Endothelial cell of hepatic sinusoid (primary cell): ENCODE measurements around the gene STRA8.

ENCODE experiments used
- in situ Hi-C: cut with HindIII; loops from 2 replicates; pipeline ENCODE4 v1.10.0; 2017; ENCODE audit warnings: low sequenced_read_pairs

Gene STRA8

GRCh38 chr7:135233570-135233969, at the start of gene STRA8:
Gene STRA8, plus strand, starts transcription at chr7:135233838. Its CDS starts 6,687 bp downstream, at chr7:135240525.
- in situ Hi-C loops = no loop called here

GRCh38 chr7:135184254-135184841, 49.3 kb upstream of the STRA8 start:
- in situ Hi-C loops = no loop called here

GRCh38 chr7:135185471-135186260, 48.0 kb upstream of the STRA8 start:
- in situ Hi-C loops = no loop called here

- in situ Hi-C loops = no loop called here
These were observed 47.4 kb upstream of the STRA8 start for GRCh38 chr7:135186261-135186540.

GRCh38 chr7:135186841-135187253, 46.8 kb upstream of the STRA8 start:
- in situ Hi-C loops = no loop called here

GRCh38 chr7:135188298-135188984, 45.2 kb upstream of the STRA8 start:
- in situ Hi-C loops = no loop called here

GRCh38 chr7:135189221-135189662, 44.4 kb upstream of the STRA8 start:
- in situ Hi-C loops = no loop called here

GRCh38 chr7:135189961-135190360, 43.7 kb upstream of the STRA8 start:
- in situ Hi-C loops = no loop called here

- in situ Hi-C loops = no loop called here
These were observed 42.9 kb upstream of the STRA8 start for GRCh38 chr7:135190703-135191102.

- in situ Hi-C loops = no loop called here
These were observed 40.6 kb upstream of the STRA8 start for GRCh38 chr7:135192914-135193536.

- in situ Hi-C loops = no loop called here
These were observed 40.0 kb upstream of the STRA8 start for GRCh38 chr7:135193615-135194081.

- in situ Hi-C loops = no loop called here
These were observed 39.0 kb upstream of the STRA8 start for GRCh38 chr7:135194494-135195095.

GRCh38 chr7:135195156-135195555, 38.5 kb upstream of the STRA8 start:
- in situ Hi-C loops = no loop called here

GRCh38 chr7:135195968-135196629, 37.5 kb upstream of the STRA8 start:
- in situ Hi-C loops = no loop called here

- in situ Hi-C loops = no loop called here
These were observed 36.3 kb upstream of the STRA8 start for GRCh38 chr7:135197343-135197742.

- in situ Hi-C loops = no loop called here
These were observed 35.6 kb upstream of the STRA8 start for GRCh38 chr7:135197906-135198655.

GRCh38 chr7:135199439-135199838, 34.2 kb upstream of the STRA8 start:
- in situ Hi-C loops = no loop called here

- in situ Hi-C loops = no loop called here
These were observed 32.8 kb upstream of the STRA8 start for GRCh38 chr7:135200821-135201331.

- in situ Hi-C loops = no loop called here
These were observed 32.3 kb upstream of the STRA8 start for GRCh38 chr7:135201350-135201749.

GRCh38 chr7:135204341-135204749, 29.3 kb upstream of the STRA8 start:
- in situ Hi-C loops = no loop called here
